GM20000 (cell line): Measurements from ENCODE around the gene ACER1.

Source experiments
- DNase-seq: peaks from one replicate; pipeline ENCODE4 v3.0.0; 2012; ENCODE audit warnings: low spot score
- TF ChIP-seq, protein P1 (sequence below): IDR thresholded peaks from 2 replicates; pipeline ENCODE4 v1.5.1; 2012; ENCODE audit warnings: mild to moderate bottlenecking, control low read depth; ENCODE audit errors: extremely low read depth, missing control alignments

Gene ACER1

DNA sequence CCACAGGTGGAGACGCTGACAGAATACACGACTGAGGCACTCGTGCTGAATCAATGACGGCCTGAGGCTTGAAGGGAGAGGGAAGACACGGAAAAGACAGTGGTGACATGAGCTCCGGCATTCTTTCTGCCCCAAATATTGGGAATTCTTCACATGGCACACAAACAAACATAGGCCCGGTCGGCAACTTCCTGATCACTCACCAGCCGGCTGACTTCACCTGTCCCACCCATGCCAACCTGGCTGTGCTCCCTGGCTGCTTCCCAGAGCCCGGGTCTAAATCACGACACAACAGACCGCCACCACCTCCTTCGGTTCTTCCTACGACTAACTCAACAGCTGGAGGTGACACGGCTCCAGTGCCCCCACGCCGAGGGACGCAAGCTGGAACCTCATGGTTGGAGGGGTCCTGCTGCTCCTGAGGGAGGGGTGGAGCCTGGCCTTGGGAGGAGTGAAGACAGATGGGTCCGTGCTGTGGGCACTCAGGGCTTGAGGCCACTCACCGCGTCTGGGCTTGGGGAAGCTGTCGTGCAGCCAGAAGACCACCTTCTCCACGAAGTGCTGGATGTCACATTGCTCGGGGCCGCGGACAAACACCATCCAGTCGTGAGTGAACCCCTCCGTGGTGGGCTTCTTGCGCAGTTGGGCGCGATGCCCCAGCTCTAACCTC is 63.2 kb downstream of the ACER1 start:
- no peak for DNase-seq
- TF ChIP-seq, protein P1, sequence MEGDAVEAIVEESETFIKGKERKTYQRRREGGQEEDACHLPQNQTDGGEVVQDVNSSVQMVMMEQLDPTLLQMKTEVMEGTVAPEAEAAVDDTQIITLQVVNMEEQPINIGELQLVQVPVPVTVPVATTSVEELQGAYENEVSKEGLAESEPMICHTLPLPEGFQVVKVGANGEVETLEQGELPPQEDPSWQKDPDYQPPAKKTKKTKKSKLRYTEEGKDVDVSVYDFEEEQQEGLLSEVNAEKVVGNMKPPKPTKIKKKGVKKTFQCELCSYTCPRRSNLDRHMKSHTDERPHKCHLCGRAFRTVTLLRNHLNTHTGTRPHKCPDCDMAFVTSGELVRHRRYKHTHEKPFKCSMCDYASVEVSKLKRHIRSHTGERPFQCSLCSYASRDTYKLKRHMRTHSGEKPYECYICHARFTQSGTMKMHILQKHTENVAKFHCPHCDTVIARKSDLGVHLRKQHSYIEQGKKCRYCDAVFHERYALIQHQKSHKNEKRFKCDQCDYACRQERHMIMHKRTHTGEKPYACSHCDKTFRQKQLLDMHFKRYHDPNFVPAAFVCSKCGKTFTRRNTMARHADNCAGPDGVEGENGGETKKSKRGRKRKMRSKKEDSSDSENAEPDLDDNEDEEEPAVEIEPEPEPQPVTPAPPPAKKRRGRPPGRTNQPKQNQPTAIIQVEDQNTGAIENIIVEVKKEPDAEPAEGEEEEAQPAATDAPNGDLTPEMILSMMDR, result no peak

DNA sequence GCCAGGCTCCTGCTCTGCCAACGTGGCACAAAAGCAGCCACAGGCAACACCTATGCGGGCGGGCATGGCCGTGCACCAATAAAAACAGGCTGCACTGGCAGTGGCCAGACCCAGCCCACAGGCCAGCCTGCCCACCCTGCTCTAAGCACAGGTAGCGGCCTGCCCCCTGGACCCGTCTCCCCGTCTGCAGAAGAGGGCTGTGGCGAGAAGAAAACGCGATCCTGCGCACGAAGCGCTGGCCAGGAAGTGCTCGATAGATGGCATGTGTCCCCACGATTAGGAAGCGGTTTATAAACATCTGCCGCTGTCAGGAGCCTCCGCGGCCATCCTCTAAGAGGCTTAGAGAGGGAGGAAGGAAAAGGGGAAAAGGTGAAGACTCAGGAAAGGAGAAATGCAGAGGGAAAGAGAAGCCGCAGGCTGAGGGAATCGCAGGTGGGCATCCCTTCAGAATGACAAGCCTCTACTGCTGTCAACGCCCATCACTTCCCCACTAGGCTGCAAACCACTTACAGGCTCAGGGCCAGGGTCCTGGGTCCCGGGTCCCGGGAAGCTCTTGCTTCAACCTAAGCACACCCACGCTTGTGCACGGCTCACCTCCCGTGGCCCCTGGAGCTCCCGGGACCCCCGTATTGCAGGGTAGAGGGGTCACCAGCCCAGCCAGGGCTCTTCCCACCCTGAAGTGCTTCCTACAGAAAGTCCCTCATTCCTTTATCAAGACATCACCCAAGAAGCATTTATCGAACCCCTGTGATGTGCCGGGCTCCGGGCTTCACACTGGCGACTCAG is 64.1 kb downstream of the ACER1 start:
- DNase-seq, result no peak
- TF ChIP-seq, protein P1, result no peak

DNA sequence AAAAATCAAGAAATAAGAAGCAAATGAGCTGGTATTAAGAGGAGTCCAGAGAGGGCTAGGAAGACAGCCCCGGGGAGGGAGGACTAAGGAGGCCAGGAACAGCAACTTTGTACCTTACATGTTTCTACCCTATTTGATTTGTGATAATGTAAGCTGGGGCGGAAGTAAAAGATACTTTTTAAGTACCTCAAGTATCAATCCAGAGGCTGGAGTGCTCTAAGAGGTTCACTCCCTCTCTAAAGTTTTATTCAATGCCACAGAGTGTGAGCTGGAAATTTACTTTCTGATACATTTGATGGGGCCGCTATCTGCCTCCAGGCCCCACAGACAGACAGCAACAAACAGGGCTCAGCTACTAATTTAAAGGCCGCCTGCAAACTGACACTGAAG is 65.0 kb downstream of the ACER1 start:
- no peak for DNase-seq
- TF ChIP-seq, protein P1, result no peak

DNA sequence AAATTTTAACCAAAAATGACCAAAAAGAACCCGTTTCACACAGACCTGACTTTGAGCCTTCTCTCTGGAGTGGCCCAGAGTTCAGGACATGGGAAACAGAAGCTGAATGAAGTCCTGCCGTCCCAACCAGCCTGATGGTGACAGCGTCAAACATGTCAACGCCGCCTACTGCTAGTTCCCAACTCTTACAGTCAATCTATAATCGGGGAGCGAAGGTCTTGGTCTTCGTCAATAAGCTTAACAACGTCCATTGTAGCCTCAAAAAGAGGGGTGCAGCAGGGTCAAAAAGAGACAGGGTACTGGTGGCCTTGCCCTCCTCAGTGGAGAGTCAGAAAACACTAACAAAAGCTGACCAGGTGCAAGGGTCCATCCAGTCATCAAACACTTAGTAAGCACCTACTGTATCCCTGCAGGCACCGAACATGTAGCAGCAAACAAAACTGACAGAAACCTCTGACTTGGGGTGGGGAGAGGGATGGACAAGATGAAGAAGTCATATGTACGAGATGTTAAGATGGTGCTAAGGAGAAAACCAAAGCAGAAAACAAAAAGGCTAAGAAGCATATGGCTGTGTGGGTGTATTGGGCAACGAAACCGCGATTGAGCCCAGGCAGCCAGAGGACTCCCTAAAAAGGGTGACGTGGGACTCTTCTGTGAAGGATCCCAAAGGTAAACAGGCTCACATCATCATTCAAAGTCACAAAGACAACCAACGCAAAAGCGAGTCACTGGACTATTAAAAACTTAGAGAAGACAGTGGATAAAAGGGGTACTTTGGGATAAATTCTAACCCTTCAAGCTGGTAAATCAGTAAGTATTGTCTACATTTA is 65.6 kb downstream of the ACER1 start:
- DNase-seq, result no peak
- TF ChIP-seq, protein P1, result no peak

DNA sequence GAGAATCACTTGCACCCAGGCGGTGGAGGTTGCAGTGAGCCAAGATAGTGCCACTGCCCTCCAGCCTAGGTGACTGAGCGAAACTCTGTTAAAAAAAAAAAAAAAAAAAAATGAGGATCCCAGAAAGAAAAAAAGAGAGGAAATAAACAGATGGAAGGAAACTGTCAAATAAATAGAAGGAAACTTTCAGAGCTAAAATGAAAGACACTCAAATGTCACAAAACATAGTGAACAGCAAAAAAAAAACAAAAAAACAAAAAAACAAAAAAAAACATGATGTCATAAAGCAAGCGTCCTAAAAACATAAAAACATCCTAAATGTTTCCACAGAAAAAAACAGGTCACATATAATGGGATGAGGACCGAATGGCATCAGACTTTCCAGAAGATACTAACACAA is 68.6 kb downstream of the ACER1 start:
- no peak for DNase-seq
- TF ChIP-seq, protein P1, result no peak

DNA sequence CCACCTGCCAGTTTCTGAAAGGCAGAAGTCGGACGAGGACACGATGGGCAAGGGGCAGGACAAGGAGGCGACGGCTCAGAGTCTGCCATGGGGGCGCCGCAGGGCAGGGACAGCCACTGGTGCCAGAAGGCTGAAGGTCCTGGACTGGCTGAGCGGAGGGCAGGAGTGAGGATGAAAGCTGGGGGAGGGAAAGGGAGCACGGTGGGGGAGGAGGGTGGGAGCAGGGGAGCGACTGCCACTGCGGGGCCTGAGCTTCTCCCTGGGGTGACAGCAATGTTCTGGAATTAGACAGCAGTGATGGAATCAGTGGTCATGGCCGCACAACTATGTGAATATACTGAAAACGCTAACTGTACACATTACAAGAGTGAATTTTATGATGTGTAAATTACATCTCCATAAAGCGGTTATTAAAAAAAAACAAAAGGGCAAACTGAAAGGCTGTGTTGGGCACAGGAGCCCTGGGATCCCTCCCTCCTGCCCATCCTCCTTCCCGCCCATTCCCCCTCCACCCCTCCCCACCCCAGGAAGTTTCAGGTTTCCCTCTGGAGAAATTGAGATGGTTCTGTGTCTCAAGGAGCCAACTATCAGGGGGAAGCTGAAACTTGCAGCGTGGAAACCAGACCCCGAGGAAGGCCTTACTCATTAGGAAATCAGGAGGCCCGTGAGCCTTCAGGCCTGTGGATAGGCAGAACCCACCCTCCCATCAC is 69.5 kb downstream of the ACER1 start:
- DNase-seq, result no peak
- TF ChIP-seq, protein P1, result no peak
